HG02943 (cell line): Measurements from ENCODE around the gene NEU2.
"Not testable (repeated sequence)": the region's sequence is repeated elsewhere in the genome, so short reads cannot be mapped to it uniquely, and the experiment has no call there.

Source experiments
- ATAC-seq: cut with Tn5 transposase; IDR thresholded peaks from one replicate; pipeline ENCODE4 v1.9.1; 2021; ENCODE audit warnings: mild to moderate bottlenecking, low read depth, moderate library complexity; ENCODE audit not compliant: unreplicated experiment

NEU2 gene

DNA sequence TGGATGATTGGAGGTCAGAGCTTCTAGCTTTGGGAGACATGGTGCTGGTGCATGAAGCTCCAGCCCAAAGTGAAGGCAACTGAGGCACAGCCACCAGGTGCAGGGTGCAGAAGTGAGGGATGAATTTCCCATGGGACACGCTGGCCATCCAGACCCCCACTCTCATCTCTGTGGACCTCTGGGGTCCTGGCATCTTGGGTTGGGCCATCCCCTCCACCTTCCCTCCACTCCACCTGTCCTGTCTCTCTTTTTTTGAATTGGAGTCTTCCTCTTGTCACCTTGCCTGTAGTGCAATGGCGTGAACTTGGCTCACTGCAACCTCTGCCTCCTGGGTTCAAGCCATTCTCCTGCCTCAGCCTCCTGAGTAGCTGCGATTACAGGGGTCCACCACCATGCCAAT, 22.8 kb upstream of the NEU2 start:
- ATAC-seq = no peak

DNA sequence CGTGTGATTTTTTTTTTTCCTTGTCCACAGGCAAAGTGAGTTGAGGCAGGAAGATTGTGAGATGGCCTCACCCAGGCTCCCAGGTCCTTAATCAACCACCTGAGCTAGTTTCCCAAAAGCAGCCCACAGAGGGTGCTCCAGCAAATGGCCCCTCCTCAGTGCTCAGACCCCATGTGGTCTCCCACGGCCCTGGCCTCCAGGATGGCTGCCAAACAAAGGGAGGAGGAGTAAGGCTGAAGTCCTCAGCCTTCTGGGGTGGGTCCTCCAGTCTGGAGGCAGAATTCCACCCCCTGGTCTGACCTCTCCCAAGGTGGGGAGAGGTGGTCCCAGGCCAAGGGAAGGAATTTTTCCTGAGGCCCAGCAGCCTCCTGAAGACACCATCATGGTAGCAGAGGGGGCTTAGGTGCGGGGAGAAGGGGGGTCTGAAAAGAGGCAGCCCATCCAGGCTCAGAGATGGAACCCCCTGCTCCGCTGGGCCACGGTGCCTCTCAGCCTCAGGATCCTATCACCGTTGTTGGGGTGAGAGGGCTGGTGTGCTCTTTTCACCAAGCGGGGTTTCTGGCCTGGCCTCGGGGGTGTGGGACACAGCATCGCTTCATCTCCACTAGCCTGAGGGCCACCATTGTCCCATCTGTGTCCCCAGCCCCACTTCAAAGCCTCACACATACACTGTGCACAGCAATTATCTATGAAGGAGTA, 21.8 kb upstream of the NEU2 start:
- ATAC-seq = no peak

DNA sequence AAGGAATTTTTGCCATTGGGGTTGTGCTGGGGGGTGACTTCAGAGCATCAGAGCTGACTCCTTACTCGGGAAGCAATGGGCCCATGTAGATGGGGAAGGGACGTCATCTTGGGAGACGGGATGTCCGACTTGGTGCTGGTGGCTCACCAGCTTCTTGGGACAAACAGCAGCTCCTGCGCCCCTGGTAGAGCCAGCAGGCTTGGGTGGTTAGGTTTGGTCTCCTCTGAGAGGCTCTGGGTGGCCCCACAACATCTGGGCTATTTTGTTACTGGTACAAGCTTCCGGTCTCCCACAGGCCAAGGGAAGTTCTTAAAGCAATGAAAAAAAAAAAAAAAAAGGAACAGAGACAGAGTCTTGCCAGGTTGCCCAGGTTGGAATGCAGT, 21.2 kb upstream of the NEU2 start:
- ATAC-seq = no peak

DNA sequence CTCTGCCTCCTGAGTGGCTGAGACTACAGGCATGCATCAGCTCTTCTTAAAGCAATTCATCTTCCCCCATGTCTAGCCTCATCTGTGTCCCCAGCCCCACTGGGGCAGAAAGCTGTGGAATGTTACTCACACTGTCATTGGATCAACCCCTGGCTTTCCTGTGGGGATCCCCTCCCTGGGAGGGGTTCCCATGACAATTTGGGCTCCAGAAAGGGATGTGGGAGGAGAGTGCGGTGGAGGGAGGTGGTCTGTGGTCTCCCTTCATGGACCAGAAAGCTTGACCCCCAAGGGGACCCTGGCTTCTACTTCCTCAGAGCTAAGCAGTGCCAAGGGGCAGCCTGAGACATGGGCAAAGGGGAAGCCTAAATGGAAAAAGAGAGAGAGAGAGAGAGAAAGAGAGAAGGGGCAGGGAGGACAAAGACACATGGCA, 20.8 kb upstream of the NEU2 start:
- ATAC-seq = no peak

DNA sequence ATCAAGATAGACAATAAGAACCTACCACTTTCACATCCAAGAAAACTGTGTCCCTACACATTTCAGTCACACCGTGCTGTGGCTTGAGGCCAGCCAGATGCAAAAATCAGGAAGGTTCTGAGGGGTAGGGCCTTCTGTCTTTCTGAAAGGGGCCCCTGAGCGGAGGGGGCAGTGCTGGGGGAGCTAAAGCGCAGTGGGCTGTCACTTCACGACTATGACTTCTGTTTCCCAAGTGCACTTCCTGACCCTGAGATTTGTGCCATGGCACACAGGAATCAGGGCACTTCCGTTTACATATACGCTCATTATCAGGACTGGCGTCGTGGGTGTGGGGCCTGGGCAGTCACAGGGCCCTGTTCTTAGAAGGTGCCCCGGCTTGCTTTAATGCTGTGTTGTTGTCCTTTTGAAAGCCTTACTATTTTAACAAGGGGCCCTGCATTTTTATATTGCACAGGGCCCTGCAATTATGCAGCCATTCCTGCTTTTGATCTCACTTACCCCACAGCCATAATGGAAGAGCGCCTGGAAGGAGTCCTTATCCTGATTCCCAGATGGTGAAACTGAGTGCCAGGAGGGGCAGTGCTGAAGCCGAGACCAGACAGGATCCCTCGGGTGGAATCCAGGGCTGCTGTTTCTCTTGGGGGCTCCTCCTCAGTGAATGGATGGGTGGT, 20.0 kb upstream of the NEU2 start:
- no peak for ATAC-seq

DNA sequence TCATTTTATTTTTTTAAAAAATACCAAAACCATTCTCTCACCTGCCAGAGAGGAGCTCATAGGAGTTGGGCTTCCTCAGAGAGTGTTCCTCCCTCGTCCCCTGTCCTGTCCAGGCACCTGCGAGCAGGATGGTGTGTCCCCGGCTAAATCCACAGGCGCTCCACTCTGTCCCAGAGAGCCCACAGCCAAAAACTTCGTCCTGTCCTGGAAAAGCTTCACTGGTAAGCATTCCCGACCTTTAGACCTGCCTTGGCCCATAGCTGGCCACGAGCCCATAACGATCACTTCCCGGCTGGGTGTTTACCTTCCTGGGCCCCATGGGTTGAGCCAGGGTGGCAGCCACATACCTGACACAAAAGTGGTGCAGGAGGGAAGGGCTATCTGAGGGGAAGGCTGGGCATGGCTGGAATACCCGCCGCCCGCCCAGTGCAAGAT, 19.4 kb upstream of the NEU2 start, which contains the start of gene NGEF:
Gene NGEF (minus strand): TSS at position 230 of the 435 bp plus-strand sequence. CDS start 38,366 bp downstream, outside the sequence.
- no peak for ATAC-seq

DNA sequence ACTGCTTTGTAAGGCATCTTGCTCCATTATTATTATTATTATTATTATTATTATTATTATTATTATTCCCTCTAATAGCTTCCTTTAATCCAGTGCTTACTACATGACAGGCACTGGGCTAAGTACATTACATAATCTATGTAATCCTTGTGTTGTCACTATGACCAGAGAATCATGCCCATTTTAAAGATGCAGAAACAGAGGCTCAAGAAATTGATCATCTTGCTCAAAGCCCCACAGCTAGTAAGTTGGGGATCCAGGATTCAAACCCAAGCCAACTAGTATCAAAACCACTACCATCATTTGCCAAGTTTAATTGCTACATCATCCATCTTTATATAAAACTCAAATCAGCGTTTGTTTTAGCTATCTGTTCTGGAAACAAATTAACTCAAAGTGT, 18.8 kb upstream of the NEU2 start:
- no peak for ATAC-seq

DNA sequence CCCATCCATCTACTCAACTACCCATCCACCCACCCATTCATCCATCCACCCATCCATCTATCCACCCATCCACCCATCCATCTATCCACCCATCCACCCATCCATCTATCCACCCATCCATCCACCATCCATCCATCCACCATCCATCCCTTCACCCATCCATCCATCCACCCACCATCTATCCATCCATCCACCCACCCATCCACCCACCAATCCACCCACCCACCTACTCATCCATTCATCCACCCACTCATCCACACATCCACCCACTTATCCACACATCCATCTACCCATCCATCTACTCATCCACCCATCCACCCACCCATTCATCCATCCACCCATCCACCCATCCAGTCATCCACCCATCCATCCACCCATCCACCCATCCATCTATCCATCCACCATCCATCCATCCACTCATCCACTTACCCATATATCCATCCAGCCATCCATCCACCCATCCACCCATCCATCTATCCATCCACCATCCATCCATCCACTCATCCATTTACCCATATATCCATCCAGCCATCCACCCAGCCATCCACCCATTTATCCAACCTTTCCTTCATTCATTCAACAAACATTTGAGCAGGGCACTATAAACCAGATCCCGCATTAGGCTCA, 17.3 kb upstream of the NEU2 start:
- no peak for ATAC-seq

DNA sequence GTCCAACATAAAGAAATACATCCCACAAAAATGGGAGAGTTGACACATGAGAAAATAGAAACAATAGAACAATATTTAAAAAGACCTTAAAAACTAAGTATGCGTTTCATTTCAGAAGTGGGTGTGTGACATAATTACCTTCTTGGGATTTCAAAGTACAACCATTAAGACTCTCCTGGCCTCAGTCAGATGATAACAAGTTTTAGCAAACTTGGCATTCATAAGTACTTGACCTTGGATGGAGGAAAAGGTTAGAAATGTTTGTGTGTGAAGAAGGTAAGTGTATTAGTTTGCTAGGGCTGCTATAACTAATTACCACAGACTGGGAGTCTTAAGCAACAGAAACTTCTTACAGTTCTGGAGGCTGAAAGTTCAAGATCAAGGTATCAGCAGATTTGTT, 14.5 kb upstream of the NEU2 start:
- ATAC-seq = no peak

DNA sequence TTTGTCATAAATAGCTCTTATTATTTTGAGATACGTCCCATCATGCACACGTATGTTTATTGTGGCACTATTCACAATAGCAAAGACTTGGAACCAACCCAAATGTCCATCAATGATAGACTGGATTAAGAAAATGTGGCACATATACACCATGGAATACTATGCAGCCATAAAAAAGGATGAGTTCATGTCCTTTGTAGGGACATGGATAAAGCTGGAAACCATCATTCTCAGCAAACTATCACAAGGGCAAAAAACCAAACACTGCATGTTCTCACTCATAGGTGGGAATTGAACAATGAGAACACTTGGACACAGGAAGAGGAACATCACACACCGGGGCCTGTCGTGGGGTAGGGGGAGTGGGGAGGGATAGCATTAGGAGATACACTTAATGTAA, 12.9 kb upstream of the NEU2 start:
- ATAC-seq = not testable (repeated sequence)

DNA sequence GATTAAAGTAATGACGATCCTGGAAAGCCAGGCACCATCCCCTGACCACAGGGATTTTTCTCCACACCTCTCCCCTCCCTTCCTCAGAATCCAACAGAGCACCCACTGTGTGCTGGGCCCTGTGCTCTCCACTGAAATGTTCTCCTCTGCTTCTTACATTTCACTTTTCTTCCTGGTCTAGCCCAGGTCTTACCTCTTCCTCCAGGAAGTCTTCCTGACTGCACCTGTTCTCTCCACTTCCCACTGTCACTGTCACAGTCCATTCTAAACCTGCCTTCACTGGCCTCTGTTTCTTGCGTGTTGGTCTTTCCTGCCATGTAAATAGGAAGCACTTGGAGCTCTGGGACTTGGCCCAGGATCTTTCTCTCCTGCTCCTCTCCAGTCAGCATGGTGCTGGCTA, 12.0 kb upstream of the NEU2 start:
- ATAC-seq = no peak

DNA sequence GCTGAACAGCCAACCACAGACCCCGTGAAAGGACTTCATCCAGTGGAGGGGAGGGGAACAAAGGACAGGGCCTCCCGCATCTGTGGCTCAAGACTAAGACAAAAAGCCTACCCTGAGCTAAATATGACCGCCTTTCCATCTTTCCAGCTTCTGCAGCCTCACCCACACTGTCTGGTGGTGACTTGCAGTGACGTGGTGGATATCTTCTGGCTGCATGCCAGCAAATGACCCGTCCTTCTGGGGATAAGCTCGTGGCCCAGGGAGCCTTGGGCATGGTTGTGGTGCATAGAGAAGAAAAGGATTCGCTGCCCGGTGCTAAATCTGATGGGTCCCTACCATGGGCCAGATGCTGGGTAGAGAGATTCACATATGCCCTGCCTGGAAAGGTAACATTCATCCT, 10.7 kb upstream of the NEU2 start:
- ATAC-seq = no peak

DNA sequence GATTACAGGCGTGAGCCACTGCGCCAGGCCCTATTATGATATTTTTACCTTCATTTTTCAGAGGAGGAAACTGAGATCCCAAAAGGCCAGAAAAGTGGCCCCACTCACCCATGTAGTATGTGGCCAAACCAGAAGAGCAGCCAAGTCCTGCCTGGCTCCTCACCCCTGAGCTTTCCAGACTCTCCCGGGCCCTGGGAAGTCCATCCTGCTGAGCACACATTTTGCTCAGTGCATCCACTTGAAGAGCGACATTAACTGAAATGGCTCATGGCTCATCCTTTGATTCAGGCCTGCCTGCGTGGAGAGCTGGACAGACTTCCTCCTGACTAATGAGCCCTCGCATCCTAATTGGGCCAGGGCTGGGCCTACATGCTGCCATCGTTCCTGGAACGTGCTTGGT, 9.9 kb upstream of the NEU2 start:
- ATAC-seq = no peak

DNA sequence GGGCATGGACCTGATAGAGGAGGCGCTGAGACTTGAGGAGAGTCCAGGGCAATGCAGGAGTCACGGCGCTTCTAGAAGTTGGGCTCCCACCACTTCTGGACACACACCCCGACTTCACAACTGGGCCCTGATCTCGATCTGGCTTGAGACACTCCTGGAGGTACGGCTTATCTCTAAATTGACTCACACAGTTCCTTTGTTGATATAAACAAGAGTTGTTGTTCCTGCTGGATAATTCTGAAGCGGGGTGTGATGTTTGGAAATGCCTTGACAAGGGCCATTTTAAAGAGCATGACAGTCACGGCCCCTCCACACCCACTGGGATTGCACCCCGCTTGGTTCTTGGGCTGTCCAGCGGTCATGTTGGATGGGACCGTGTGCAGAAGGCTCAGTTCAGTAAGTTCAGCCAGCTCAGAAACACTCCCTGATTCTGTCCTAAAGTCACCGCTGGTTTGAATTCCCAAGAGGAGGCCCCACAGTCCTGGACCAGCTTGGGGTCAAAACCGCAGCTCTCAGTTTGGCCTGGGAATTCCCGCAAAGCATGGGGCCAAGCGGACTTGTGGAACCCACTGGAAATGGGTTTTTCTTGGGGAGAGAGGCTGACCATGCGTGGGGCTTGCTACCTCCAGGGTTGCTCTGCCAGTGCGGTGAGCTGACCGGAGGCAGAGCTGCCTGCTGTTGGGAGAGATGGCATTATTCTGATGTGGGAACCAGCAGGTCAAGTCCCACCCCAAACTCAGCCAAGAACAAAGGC, 9.3 kb upstream of the NEU2 start:
- no peak for ATAC-seq

DNA sequence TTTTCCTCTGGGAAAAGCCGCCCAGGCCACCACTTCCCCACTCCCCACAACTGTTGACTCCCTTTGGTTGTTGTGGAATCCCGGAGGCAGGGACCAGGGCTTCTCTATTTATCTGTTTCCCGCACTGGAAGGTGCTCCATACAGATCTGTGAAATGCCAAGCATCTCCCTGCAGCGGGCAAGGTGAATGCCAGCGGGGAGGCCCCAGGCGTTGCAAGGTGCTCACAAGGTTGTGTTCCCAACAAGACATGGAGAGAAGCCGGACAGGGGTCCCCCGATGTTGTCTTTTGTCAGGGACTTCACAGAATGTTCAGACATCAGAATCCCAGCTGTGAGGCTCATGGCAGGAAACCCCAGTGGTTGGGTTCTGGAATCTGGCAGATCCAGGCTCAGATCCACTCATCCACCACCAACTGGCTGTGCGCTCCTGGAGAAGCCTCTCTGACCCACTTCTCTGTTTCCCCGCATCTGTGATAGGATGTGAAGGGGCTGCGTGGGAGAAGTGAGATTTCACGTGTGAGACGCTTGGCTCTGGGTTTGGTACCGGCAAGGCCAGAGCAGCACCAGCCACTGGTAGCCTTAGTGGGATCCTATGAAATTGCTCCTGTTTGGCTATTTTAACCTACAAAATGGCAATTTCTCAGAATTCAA, 8.6 kb upstream of the NEU2 start:
- no peak for ATAC-seq

DNA sequence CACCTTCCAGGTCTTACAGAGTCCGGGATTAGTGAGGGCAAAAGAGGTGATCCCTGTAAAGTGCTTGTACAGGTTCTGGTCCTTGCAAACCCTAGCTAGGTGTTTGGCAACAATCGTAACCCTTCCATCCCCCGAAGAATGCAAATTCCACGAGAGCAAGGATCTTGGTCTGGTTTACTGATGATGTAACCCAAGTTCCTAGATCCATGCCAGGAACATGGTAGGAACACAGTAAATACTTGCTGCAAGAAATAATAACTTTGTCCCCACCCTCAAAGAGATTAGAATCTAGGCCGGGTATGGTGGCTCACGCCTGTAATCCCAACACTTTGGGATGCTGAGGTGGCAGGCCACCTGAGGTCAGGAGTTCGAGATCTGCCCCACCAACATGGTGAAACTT, 6.8 kb upstream of the NEU2 start:
- ATAC-seq = no peak

DNA sequence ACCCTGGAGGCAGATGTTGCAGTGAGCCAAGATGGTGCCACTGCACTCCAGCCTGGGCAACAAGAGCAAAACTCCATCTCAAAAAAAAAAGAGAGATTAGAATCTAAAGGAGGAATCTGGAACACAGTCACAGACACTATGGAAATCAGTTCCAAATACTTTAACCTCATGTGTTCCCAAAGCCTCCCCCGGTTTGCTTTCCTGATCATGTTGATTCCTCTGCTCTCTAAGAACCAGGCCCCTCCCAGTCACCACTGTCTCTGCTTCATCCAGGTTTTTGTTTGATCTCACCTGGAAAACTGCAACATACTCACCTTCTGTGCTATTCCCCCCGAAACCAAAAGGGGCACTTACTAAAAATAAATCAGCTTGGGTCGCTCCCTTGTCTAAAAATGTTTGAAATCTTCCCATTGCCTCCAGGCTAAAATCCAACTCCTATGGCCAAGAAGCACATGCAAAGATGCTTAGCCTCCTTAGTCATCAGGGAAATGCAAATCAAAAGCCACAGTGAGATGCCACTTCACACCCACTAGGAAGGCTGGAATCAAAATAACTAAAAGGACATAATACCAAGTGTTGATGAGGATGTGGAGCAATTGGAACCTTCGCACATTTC, 6.2 kb upstream of the NEU2 start:
- no peak for ATAC-seq

DNA sequence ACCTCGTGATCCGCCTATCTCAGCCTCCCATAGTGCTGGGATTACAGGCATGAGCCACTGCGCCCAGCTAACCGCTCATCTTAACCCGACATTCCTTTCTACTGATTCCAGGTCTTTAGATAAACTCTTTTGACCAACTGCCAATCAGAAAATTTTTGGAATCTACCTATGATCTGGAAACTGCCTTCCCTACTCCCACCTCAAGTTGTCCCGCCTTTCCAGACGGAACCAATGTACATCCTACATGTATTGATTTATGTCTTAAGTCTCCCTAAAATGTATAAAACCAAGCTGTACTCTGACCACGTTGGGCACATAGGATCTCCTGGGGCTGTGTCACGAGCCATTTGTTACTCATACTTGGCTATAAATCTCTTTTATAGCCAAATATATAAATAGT, 3.2 kb upstream of the NEU2 start:
- no peak for ATAC-seq

DNA sequence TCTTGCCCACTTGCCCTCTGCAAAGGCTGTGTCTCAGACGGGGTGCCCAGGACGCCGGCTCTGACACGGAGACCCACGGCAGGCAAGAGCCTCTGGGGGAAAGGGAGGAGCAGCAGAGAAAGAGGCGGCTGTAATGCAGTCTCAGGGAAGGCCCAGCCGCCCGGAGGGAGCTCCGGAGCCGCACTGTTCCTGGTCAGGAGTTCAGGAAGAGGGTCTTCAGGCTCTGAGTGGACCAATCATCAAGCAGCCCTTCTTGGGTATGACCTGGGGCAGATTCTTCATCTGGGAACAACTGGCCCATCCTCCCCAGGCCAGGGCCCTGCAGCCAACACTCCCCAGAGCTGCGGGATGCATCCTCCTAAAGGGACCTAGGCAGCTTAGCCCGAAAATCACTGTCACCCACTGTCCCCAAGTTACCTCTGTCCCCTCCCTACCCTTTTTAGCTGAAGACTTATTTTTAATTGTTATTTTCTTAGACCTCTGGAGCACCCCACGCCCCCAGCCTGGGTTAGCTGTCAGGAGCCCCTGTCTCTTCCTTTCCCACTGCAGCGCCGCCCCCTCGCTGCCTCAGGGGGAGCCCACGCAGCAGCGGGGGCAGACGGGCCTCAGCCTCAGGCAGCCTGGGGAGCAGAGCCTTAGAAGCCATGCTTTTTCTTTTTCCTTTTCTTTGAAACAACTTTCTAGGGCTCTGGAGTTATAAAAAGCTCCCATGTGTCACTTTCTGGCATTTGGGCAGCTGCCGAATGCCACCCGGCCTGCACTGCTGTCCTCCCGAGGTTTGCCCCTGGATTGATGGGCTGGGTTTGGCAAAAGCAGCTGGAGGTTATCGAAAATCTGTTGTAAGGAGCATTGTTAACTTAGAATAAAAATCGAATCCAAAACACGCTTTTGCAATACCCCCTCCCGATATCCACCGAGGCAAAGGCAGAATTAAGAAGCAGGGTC, 644 bp upstream of the NEU2 start:
- ATAC-seq = no peak
